Liver (tissue), 2 donors: ENCODE data around the gene PRSS56.

Source experiments
- RAD21 ChIP-seq, 2 donors: IDR thresholded peaks; 2 replicates each; pipeline ENCODE4 v1.6.1; 2016; ENCODE audit warnings: antibody characterized with exemption in 2 of 2, mild to moderate bottlenecking in 2 of 2
- SP1 ChIP-seq: IDR thresholded peaks from 2 replicates; pipeline ENCODE4 v1.6.1; 2018; ENCODE audit warnings: antibody characterized with exemption, mild to moderate bottlenecking
- donor health status: healthy.

DNA sequence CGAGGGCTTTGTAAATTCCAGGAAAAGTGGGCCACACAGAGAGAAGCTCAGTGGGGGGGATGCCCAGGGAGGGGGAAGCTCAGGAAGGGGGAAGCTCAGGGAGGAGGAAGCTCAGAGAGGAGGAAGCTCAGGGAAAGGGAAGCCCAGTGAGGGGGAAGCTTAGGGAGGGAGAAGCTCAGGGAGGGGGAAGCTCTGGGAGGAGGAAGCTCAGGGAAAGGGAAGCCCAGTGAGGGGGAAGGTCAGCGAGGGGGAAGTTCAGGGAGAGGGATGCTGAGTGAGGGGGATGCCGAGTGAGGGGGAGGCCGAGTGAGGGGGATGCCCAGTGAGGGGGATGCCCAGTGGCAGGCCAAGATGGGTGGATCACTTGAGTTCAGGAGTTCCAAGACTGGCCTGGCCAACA lies 18.5 kb downstream of the PRSS56 start:
- TF ChIP-seq RAD21 (IDR thresholded peaks at IDR 0.05) (no peak), SP1 (no peak)
